ENCODE measurements around the gene OVOL1. TPM values are rescaled to one million over a fixed set of nuclear protein-coding genes. Genes with fewer than 3 reads are reported as not detected.

OVOL1 gene
- total and polyA plus RNA-seq, 2 of the 8 experiments (the other 6 are each of a cell fraction or from before 2014, with no cell fraction given): 2.6 to 3.4 TPM

DNA sequence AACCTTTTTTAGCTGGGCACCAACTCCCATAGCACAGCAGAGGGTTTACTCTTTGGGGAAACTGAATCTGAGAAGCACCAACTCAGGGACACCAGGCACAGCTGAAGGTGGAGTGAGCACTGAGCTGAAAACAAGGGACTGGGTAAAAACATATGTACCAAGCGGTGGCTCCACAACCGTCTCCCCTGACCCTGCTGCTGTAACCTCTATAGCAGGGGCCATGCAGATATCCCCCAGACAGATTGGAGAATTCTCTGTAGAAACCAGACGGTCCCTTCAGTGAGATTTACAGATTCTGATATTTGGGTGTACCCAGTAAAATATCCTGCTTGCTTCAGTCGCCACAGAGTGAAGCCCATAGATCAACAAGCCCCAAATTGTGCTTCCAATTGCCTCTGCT is 42.6 kb downstream of the OVOL1 start:
- Histone ChIP-seq H3K4me2 (ENCODE audit: insufficient read depth in 1 of 2, low read depth in 2 of 2, low read length in 2 of 2) (no peak overlapping the region), H3K79me1 (ENCODE audit: low read depth, low read length) (no peaks in the 10 kb centered on the region; the same call in 1 of the 2 replicates), H4K91ac (replicated peaks; ENCODE audit: insufficient read length, low read length) (no peak overlapping the region), H2AK5ac (ENCODE audit: low read depth, low read length) (no peak overlapping the region), H4K8ac (ENCODE audit: extremely low read depth, insufficient read depth, low read length) (no peak overlapping the region), H3K56ac (replicated peaks; ENCODE audit: insufficient read length, low read depth, low read length) (no peak overlapping the region), H3K4me3 (ENCODE audit: extremely low read depth in 1 of 4, insufficient read depth in 2 of 4, low read depth in 3 of 4, low read length in 4 of 4) (no peak overlapping the region), H3K4me1 (replicated peaks in 1 of 4; ENCODE audit: control insufficient read depth in 3 of 4, insufficient read depth in 4 of 4, low read length in 3 of 4) (peaks cover 0 to 6% (median 5%) of the 10 kb centered on the region in 4 experiments; a peak in 6 of 7 replicates), H3K36me3 (ENCODE audit: control insufficient read depth in 2 of 4, insufficient read depth in 4 of 4, low read length in 3 of 4) (no peaks in the 10 kb centered on the region; a peak in 1 of 8 replicates), H3K23me2 (ENCODE audit: low read depth, low read length) (peaks cover 17% of the 10 kb centered on the region), H3K9ac (replicated peaks in 1 of 4; ENCODE audit: extremely low read depth in 1 of 4, low read depth in 3 of 4, low read length in 3 of 4) (no peak overlapping the region; a peak in 1 of 7 replicates), H3K4ac (replicated peaks; ENCODE audit: insufficient read length, low read depth, low read length) (no peak overlapping the region), H4K20me1 (replicated peaks in 1 of 2; ENCODE audit: control insufficient read depth in 1 of 2, insufficient read depth in 2 of 2, low read length in 2 of 2) (peaks cover 0 to 4% of the 10 kb centered on the region in 2 experiments), H2BK12ac (ENCODE audit: low read depth, low read length) (no peak overlapping the region), H3K27ac (ENCODE audit: low read depth, low read length) (no peak overlapping the region), H3K14ac (ENCODE audit: insufficient read length) (no peak overlapping the region), H2AFZ (ENCODE audit: low read length) (no peak overlapping the region), H2BK5ac (ENCODE audit: low read depth, low read length) (no peak overlapping the region), H2BK15ac (ENCODE audit: low read length) (no peak overlapping the region), H3K23ac (ENCODE audit: insufficient read length) (no peak overlapping the region), H3K9me3 (ENCODE audit: insufficient read depth in 2 of 2, low read depth in 1 of 2, low read length in 1 of 2) (no peaks in the 10 kb centered on the region), H3K27me3 (replicated peaks in 1 of 4; ENCODE audit: control insufficient read depth in 3 of 4, extremely low read depth in 1 of 4, insufficient read depth in 3 of 4, low read length in 3 of 4) (peaks cover 0 to 9% (median 5%) of the 10 kb centered on the region in 4 experiments; a peak in 4 of 7 replicates), H3K18ac (ENCODE audit: extremely low read depth, low read length) (no peak overlapping the region), H2BK20ac (ENCODE audit: low read length) (no peak overlapping the region), H4K5ac (ENCODE audit: insufficient read length, low read depth, low read length) (no peak overlapping the region), H3K79me2 (ENCODE audit: control insufficient read depth in 1 of 2, insufficient read depth in 2 of 2, low read length in 2 of 2) (peaks cover 0 to 3% of the 10 kb centered on the region in 2 experiments; a peak in 1 of 4 replicates), H2BK120ac (replicated peaks; ENCODE audit: low read depth, low read length) (no peak overlapping the region)
- no peak for FAIRE-seq
- ChIA-PET POLR2A (ENCODE audit: partially characterized antibody) (interaction anchor here (0.6 to 1.5 kb wide), 6 partner anchors 11 to 209 kb away, joined by 3 to 4 read pairs (median 4); partner anchors contain the start of gene MUS81), CTCF (ENCODE audit: partially characterized antibody) (interaction anchor here (0.6 to 19.6 kb wide), 9 partner anchors 12 to 203 kb away, joined by 3 to 347 read pairs (median 4); partner anchors contain the start of gene AP5B1)
- WGBS, 2 experiments (ENCODE audit: extremely low coverage in 1 of 2, insufficient coverage in 1 of 2, insufficient read length in 1 of 2, insufficient replicate concordance in 2 of 2, low coverage in 1 of 2, low lambda C conversion rate in 2 of 2, missing lambda C conversion rate in 1 of 2): 85% methylated on average over 4 of the region's 4 CpGs; no CpG with 5 or more reads in 1 of the 2 experiments
- TF ChIP-seq ZNF274 (IDR thresholded peaks at IDR 0.05; ENCODE audit: borderline replicate concordance, extremely low read depth, low read length) (no peak), TAF1 (IDR thresholded peaks at IDR 0.05; ENCODE audit: low read depth, low read length) (no peak), RXRA (IDR thresholded peaks at IDR 0.05; ENCODE audit: insufficient read depth, low read depth, low read length) (no peak), CBX8 (IDR thresholded peaks at IDR 0.05; ENCODE audit: borderline replicate concordance, low read depth, low read length) (no peak), CEBPB (IDR thresholded peaks at IDR 0.05; ENCODE audit: low read depth, low read length) (no peak), NRF1 (IDR thresholded peaks at IDR 0.05; ENCODE audit: low read depth, low read length) (no peak), HDAC6 (IDR thresholded peaks at IDR 0.05; ENCODE audit: low read depth, low read length) (no peak), CREB1 (IDR thresholded peaks at IDR 0.05) (no peak), GABPA (IDR thresholded peaks at IDR 0.05; ENCODE audit: borderline replicate concordance, insufficient read depth, low read length) (no peak)
- DNase-seq (ENCODE audit: low read depth in 1 of 2, low spot score in 2 of 2): no peak
